Fibroblast of villous mesenchyme (primary cell): Measurements from ENCODE around the gene GRIN3B. TPM values are rescaled to one million over a fixed set of nuclear protein-coding genes. Genes with fewer than 3 reads are reported as not detected.
"Not testable (repeated sequence)": the region's sequence is repeated elsewhere in the genome, so short reads cannot be mapped to it uniquely, and the experiment has no call there.

ENCODE experiments used
- DNase-seq: peaks from one replicate; pipeline ENCODE4 v3.0.0-alpha.2; 2010; ENCODE audit warnings: low read depth
- H3K4me3 ChIP-seq: 2 replicates; pipeline ENCODE4 v1.5.1; 2011; ENCODE audit warnings: low read depth, mild to moderate bottlenecking, low read length
- CTCF ChIP-seq: IDR thresholded peaks from 2 replicates; pipeline ENCODE4 v1.5.1; 2012; ENCODE audit warnings: low read depth, mild to moderate bottlenecking, low read length; ENCODE audit not compliant: insufficient read depth
- total RNA-seq: library from RNA; depleted of rRNA; stranded (reverse); fragments of >200 nt; gene quantifications from 2 replicates; pipeline ENCODE4 v1.2.3, GENCODE V29; 2012

The GRIN3B gene
- total RNA-seq, 1 donor, result under 0.01 TPM

GRCh38 chr19:1017906-1018305, 17.7 kb downstream of the GRIN3B start:
- no peak for DNase-seq
- no peak for TF ChIP-seq CTCF
- no peak overlapping the region for H3K4me3 ChIP-seq

GRCh38 chr19:1018393-1018792, 18.2 kb downstream of the GRIN3B start:
- no peak for DNase-seq
- no peak for TF ChIP-seq CTCF
- no peak overlapping the region for H3K4me3 ChIP-seq

GRCh38 chr19:1018932-1019615, 18.9 kb downstream of the GRIN3B start:
- no peak for DNase-seq
- peak overlapping the region; percentile 84 for H3K4me3 ChIP-seq
- no peak for TF ChIP-seq CTCF

GRCh38 chr19:1019616-1019961, 19.4 kb downstream of the GRIN3B start:
- peak overlapping the region; percentile 84 for H3K4me3 ChIP-seq
- no peak for TF ChIP-seq CTCF
- no peak for DNase-seq

GRCh38 chr19:1019980-1020867, 20.0 kb downstream of the GRIN3B start:
- no peak for DNase-seq
- peak overlapping the region; percentile 84 for H3K4me3 ChIP-seq
- no peak for TF ChIP-seq CTCF

GRCh38 chr19:1020868-1021425, 20.7 kb downstream of the GRIN3B start, which contains the start of gene TMEM259:
Gene TMEM259 (minus strand): TSS chr19:1021123. CDS start chr19:1020996, 127 bp downstream.
- no peak for TF ChIP-seq CTCF
- peak; percentile 98 for DNase-seq
- H3K4me3 ChIP-seq, result peak within 1 kb of the TSS; percentile 84

GRCh38 chr19:1023883-1024188, 23.6 kb downstream of the GRIN3B start:
- not testable (repeated sequence) for DNase-seq, H3K4me3 ChIP-seq

GRCh38 chr19:1025080-1025479, 24.9 kb downstream of the GRIN3B start:
- H3K4me3 ChIP-seq, DNase-seq: not testable (repeated sequence)
